ELR (cell line): ENCODE measurements around the gene FAM8A1.

Source experiments
- DNase-seq: peaks from one replicate; pipeline ENCODE4 v3.0.0-alpha.2; 2015; ENCODE audit warnings: low read depth

The FAM8A1 gene

GRCh38 chr6:17601386-17601703, 1.2 kb downstream of the FAM8A1 start:
- peak; percentile 28 for DNase-seq

- DNase-seq: no peak
Measured at GRCh38 chr6:17602888-17603287, 2.8 kb downstream of the FAM8A1 start.

DNA sequence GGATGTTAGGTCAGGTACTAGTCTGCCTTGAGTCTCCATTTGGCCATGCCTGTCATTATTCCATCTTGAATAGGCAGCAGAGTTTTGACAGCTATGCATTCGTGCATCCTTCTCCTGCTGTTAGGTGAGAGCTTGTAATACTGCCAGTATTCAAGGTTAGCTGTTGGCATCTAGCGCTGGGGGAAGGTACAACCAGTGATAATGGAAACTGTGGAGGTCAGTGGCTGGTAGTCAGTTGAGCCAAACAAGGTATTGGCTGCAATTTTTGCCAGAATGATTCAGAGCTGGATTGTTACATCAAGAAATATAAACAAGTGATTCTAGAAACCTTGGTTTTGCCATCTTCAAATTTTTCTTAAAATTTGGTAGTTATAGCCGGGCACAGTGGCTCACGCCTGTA, 6.5 kb downstream of the FAM8A1 start:
- DNase-seq: no peak

DNA sequence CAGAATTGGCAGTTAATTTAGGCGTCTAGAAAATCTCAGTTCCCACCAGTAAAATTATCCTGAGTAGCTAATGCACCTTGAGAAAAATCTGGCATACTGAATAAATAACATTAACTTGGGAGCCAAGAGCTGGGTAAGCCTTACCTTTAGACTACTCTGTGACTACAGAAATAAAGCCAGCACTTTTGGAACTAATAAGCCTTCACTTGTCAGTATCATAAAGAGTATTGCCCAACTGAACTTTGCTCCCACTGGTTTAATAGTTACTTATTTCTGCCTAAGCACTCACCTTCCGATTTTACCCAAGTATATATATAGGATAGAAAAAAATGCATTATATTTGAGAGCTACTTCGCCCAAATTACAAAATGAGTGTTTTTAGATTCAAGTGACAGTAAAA, 10.7 kb downstream of the FAM8A1 start:
- DNase-seq: no peak

DNA sequence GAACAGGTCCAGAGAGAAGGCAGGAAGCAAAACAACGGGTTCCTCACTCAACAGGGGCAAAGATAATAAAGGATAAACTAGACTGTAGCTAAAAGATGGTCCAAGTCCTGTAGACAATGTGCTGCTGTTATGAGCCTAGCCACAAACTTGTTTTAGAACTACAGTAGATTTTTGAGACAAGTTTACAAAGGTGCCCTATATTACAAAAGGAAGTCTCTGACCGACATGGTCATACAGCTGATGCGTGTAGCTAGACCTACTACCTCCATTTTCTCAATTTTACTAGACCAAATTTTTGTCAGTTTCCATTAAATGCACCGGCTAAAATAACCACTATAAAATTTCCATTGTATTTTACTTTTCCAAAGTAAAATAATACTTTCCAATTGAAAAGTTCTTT, 11.9 kb downstream of the FAM8A1 start:
- DNase-seq: no peak

DNA sequence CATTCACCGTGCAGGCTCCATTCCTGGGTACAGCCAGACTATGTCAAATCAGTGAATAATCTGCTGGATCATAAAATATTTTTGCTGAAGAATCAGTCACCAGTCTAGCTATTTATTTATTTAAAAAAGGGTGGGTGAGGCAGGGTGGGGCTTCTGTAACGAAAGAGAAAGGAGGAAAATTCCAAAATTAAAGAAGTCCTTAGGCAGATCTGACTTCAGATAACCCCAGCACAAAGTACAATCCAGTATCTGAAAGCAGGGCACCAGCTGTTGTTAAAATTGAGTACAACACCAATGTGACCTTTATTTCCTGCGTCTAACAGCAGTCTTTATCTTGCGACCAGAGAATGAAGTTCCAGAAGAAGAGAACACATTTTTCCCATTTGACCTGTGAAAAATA, 15.7 kb downstream of the FAM8A1 start:
- no peak for DNase-seq

- no peak for DNase-seq
Measured at GRCh38 chr6:17621003-17621402, 20.9 kb downstream of the FAM8A1 start.

DNA sequence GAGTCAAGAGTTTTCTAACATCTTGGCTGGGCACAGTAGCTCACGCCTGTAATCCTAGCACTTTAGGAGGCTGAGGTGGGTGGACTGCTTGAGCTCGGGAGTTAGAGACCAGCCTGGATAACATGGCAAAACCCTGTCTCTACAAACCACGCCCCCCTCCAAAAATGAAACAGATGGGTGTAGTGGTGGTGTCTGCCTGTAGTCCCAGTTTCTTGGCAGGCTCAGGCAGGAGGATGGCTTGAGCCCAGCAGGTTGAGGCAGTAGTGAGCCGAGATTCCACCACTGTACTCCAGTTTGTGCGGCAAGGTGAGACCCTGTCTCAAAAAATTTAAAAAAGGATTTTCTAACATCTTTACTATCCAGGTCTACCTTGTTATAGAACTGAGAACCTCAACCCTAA, 22.0 kb downstream of the FAM8A1 start:
- DNase-seq: no peak

DNA sequence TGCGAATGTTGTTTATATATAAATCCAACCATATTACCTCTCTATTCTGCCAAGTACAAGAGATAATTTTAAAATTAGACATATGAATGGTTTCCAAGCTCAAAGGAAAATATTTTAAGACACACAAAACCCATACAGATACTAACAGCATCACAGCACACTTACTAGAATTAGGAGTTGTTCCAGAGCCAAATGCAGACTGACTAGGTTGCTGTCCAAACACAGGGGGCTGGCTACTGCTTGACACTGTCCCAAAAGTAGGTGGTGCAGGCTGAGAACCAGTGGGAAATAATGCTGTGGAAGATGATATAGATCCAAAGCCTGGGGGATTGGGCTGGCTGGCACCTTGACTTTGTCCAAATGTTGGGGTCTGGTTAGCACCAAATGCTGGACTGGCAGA, 24.3 kb downstream of the FAM8A1 start:
- no peak for DNase-seq

- no peak for DNase-seq
Measured at GRCh38 chr6:17628873-17629272, 28.8 kb downstream of the FAM8A1 start.

DNA sequence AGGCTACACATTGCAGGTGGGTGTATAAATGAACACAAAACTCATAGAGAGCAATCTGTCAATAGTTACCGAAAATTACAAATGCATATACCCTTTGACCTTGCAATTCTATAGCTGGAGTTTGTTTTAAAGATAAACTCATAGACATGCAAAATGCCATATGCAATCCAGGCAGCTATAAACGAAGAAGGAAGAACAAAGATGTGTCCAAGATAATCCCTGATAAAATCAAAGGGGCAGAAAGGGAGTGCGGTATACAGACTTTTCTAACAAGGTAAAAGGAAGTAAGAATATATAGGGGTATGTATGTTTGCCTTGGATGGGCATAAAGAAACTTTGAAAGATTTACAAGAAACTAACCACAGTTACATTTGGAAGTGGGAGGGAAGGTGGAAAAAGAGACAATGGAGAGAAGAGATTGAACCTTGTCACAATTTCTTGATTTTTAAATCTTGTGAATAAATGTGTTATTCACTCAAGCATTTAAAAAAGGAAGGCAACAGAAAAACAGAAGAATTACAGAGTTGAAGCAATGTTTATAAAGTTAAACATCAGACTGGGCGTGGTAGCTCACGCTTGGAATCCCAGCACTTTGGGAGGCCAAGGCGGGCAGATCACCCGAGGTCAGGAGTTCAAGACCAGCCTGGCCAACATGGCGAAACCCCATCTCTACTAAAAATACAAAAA, 29.9 kb downstream of the FAM8A1 start:
- no peak for DNase-seq

DNA sequence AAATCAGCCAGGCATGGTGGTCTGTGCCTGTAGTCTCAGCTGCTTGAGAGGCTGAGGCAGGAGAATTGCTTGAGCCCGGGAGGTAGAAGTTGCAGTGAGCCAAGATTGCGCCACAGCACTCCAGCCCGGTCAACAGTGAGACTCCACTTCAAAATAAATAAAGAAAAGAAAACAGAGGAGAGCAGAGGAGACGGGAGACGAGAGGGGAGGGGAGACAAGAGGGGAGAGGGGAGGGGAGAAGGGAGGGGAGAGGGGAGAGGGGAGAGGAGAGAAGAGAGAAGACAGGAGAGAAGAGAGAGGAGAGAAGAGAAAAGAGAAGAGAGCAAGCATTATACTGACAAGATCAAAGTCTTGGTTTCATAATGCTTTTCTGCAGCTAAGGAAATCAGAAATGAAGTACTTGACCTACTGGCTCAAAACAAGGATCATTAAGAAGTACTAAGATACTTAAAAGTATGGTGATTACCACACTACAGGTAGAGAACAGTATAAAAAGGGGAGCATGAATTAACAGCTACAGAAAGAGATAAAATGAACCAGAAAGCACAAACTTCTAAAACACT, 30.5 kb downstream of the FAM8A1 start:
- no peak for DNase-seq

DNA sequence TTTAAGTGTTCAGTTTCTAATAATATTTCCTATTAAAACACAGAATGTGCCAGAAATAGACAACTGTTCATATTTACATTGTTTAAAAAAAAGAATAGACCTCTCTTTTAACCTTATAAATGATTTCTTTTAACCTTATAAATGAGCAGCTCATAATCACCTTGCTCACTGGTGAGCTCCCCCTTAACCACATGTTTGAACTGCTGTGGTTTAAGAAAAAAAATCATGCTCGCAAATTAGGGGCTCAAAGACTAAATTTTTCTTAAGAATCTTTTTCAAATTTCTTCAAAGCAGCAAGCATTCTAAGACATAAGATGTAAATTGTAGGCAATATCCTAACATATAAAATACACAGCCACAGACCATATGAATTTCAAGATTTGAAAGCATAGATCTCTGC, 32.8 kb downstream of the FAM8A1 start:
- no peak for DNase-seq

DNA sequence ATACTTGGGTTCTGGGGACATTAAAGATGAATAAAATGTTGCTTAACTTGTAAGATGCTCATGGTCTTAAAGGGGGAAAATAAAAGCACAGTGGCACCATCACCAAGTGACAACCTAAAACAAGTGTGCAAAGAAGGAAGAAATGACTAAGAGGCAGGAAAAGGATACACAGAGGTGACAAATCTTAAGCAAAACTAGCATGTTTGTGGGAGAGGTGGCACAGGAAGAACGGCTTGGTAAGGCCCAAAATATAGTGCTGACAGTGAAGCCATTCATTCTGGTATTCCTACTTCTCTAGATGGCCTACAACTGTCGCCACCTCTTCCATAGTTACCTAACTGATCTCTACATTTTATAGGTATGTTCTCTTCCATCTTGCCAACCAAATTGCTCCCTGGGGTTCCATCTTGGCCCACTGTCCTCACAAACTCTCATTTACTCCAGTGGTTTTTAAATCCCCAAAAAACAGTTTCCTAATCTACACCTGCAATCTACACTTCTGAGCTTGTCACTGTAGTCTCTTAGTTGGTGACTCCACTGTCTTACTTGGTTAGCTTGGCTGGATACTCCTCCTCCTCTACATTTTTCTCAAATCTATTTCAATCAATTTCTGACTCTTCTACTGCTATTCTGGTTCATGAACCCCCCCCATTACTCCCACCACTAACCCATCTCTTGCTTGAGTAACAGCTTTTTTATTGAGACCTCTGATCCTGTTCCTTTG, 33.5 kb downstream of the FAM8A1 start:
- DNase-seq: no peak

GRCh38 chr6:17635568-17635967, 35.5 kb downstream of the FAM8A1 start:
- no peak for DNase-seq

GRCh38 chr6:17638212-17638715, 38.2 kb downstream of the FAM8A1 start:
- no peak for DNase-seq

DNA sequence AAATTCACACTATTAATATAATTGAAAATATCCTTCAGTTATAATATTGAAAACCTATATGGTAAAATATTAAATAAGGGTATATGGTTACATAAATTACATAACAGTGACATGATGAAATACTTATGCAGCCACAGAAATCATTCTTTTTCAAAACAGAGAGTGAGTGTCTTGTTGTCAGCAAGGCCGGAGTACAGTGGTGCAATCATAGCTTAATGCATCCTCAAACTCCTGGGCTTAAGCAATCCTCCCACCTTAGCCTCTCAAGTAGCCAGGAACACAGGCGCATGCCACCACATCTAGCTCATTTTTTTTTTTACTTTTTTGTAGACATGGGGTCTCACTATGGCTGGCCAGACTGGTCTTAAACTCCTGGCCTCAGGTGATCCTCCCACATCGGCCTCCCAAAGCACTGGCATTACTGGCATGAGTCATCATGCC, 40.4 kb downstream of the FAM8A1 start:
- peak; percentile 37 for DNase-seq

DNA sequence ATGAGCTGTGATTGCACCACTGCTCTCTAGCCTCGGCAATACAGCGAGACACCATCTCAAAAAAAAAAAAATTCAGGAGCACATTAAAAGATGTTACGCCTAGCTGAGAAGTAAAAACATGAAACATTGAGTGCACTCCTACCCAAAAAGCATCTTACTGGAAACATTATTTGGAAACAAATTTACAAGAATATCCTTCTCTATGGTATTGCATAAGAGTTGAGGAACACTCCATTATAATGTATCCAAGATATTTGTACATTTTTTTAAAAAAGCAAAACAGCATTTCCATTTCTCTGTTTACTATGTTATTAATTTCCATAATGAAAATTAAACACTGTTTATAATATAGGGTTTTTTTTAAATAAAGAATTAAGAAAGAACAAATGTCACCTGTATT, 48.6 kb downstream of the FAM8A1 start:
- no peak for DNase-seq

DNA sequence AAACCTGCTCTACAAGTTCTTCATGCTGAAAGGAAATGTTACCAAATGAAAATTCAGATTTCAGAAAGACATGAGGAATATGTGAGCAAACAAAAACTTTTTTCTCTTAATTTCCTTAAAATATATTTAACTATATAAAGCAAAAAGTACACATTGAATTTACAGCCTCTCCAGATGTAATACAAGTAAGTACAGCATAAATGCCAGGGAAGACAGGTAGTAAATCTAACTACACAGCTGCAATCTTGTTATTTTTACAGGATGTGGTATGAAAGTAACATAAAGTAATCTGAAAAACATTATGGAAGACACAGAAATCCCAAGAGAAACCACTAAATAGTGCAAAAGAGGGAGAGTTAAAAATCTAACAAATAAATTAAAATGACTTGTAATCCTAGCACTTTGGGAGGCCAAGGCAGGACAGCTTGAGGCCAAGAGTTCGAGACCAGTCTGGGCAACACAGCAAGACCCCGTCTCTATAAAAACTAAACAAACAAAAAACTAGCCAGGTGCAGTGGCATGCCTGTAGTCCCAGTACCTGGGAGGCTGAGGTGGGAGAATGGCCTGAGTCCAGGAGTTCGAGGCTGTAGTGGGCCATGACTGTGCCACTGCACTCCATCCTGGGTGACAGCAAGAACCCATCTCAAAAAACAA, 50.7 kb downstream of the FAM8A1 start:
- DNase-seq: no peak

DNA sequence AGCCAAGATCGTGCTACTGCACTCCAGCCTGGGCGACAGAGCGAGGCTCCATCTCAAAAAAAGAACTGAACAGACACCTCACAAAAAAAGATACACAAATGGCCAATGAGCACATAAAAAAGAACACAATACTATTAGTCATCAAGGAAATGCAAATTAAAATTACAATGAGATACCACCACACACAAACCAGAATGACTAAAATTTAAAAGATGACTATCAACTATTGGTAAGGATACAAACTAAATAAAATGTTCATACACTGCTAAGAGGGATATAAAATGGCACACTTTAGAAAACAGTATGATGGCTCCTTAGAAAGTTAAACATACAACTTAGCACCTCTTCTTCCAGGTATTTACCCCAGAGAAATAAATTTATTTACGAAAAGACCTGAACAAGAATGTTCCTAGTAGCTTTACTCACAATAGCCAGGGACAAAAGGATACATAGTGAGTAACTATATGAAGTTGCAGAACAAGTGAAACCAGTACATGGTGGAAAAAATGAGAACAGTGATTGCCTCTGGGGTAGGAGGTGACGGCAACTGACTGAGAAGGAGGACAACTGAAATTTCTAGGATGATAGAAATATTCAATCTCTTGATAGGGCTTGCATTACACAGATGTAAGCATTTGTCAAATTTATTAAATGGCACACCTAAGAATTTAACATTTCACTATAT, 53.2 kb downstream of the FAM8A1 start:
- peak; percentile 24 for DNase-seq

- DNase-seq: peak; percentile 43
Measured at GRCh38 chr6:17656092-17656491, 56.0 kb downstream of the FAM8A1 start.

DNA sequence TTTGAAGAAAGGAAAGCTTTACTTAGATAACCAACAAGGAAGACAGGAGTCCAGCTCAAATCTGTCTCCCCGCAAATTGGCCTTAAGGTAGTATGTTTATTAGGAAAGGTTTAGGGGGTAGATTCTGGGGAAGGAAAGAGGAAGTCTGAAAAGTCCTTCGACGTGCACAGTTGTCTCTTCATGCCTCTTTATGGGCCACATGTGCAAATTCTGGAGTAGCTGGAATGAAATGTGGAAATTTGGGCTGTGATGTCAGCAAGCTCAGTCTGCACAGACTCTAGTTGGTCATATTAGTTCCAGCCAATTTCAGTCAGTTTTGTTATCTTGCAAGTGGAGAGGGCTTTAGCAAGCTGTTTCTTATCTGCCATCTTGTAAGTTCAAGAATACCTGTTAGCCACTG, 56.5 kb downstream of the FAM8A1 start:
- DNase-seq: no peak
